COLO829 (cell line): Measurements from ENCODE around the gene ELK3.

ENCODE experiments used
- DNase-seq: peaks from one replicate; pipeline ENCODE4 v3.0.0; 2012; ENCODE audit warnings: low spot score

The ELK3 gene

DNA sequence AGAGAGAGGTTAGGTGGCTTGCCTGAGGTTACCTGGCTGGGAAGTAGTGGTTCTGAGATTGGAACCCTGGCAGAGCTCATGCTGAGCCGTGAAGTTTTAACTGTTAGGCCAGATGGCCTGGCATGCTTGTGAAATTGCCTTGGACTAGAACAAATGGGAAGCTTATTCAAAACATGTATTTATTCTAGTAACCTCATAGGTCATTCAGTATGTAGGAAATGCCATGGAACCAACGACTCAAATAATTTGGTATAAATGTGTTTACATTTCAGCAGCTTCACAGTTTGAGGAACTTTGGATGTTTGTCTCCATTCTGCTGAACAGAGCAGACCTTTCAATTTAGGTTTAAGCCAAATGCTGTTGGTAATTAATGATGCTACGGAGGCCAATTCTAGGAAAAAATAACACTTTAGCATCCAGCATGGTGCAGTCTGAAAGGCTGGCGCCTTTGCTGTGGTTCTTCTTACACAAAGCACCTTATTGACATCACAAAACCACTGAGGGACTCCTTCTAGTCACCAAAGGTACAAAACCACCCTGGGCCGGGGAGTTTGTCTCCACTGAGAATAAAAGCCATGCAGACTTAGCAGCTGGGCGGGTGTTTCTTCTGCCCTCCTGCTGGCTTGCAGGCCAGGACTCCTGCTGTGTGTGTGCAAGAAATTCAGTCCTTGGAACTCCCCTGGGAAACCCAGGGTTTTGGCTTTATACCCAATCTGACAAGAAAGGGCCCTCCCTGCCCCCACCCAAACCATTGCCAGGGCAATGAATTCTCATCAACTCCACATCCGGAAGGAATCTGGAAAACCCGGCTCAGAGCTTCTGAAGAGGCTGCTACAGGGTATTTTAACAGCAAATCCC lies 64.2 kb downstream of the ELK3 start:
- peak; percentile 7 for DNase-seq

- DNase-seq: no peak
Observed at GRCh38 chr12:96260231-96260630, 66.1 kb downstream of the ELK3 start.

GRCh38 chr12:96260644-96261043 lies 66.5 kb downstream of the ELK3 start:
- no peak for DNase-seq

DNA sequence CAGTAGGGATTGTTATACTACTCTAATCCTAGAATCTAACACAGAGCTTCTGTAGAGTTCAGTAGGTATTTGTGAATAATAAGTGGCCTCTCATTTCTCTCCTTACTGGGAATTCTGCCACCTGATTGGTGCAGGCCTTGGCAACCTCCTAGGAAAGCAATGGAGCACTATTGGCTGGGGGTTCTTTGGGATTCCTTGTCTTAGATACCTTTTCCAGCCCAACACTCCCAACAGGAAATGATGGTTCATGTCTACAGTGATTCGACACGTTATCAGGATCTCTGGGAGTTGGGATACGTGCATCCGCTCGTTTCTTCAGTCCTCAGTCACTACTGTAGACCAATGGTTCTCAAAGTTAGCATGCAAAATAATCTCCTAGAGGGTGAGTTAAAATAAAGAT lies 67.4 kb downstream of the ELK3 start:
- no peak for DNase-seq

- no peak for DNase-seq
Observed at GRCh38 chr12:96263449-96263902, 69.3 kb downstream of the ELK3 start.

- no peak for DNase-seq
Observed at GRCh38 chr12:96265400-96265799, 71.2 kb downstream of the ELK3 start.

DNA sequence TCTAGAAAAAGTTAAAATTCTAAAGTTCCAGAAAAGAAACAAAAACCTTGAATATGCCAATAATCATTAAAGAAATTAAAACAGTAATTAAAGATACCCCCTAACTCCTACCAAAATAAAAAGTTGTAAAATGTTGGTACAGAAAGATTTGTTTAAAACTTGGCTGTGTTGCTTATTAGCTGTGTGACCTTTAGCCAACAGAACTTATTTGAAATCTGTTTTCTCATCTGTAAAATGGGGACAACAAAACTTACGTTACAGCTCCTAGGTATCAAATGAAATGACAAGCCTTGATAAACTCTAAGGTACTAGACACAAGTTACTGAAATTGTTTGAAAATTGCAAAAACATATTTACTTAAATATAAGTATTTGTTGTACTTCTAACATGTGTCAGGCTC lies 71.7 kb downstream of the ELK3 start:
- no peak for DNase-seq

GRCh38 chr12:96266238-96266637 lies 72.1 kb downstream of the ELK3 start:
- no peak for DNase-seq

- DNase-seq: no peak
Observed at GRCh38 chr12:96271469-96272199, 77.5 kb downstream of the ELK3 start.

DNA sequence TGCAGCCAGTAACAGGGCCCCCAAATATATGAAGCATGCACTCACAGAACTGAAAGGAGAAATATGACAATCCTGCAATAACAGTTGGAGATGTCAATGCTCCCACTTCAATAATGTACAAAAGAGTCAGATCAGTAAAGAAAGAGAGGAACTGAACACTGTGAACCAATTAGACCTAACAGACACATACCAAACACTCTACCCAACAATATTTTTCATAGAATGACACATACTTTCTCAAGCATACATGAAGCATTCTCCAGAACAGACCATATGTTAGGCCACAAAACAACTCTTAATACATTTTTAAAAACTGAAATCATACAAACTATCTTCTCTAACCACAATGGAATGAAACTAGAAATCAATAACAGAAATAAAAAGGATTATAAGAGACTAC lies 80.2 kb downstream of the ELK3 start:
- DNase-seq: no peak

- DNase-seq: no peak
Observed at GRCh38 chr12:96285158-96285557, 91.0 kb downstream of the ELK3 start.

GRCh38 chr12:96289067-96289466 lies 94.9 kb downstream of the ELK3 start:
- no peak for DNase-seq

DNA sequence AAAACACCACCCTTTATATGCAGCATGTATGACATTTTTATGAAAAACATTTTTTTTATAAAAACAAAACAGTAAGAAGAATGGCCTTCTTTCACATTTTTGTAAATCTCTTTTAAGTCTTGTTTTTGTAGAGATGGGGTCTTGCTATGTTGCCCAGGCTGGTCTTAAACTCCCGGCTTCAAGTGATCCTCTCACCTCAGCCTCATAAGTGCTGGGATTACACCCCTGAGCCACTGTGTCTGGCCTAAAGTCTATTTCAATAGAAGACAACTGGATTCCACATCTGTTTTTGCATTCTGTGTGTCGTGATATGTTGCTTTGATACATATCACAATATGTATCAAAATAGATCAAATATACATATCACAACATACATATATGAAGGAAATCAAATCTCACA lies 98.9 kb downstream of the ELK3 start:
- no peak for DNase-seq

DNA sequence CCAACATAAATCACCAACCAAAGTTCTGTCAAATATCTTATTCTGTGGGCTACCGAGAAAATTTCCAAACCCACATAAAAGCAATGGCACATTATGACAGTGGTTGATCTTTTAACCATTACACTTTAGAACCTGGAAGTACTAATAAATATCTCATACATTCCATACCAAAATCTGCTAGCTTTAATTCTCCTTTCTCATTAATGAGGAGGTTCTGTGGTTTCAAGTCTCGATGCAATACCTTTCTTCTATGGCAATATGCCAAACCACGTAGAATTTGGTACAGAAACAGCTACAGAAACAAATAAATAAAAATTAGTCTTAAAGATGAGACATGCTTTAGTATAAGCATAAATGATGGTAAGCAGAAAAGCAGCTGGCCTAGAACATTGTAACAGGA lies 100.7 kb downstream of the ELK3 start:
- DNase-seq: no peak

GRCh38 chr12:96295532-96296160 lies 101.5 kb downstream of the ELK3 start:
- no peak for DNase-seq

DNA sequence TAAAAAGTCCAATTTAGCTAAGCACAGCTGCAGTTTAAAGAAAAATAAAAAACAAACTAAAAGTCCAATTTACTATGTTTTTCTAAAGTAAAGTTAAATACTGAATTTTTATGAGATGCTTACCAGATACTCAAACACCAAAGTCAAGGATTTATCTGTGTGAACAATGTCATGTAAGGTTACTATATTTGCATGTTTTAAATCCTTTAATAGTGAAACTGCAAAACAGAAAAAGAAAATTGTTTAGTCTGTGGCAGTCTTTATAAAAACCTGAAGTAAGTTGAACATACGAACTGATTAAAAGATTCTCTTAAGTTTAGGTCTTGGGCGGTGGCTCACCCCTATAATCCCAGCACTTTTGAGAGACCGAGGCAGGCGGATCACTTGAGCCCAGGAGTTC lies 103.3 kb downstream of the ELK3 start:
- DNase-seq: no peak

GRCh38 chr12:96300064-96300463 lies 105.9 kb downstream of the ELK3 start:
- no peak for DNase-seq

- DNase-seq: no peak
Observed at GRCh38 chr12:96301732-96302131, 107.6 kb downstream of the ELK3 start.

- DNase-seq: no peak
Observed at GRCh38 chr12:96302687-96303310, 108.6 kb downstream of the ELK3 start.

- no peak for DNase-seq
Observed at GRCh38 chr12:96303653-96304052, 109.5 kb downstream of the ELK3 start.

DNA sequence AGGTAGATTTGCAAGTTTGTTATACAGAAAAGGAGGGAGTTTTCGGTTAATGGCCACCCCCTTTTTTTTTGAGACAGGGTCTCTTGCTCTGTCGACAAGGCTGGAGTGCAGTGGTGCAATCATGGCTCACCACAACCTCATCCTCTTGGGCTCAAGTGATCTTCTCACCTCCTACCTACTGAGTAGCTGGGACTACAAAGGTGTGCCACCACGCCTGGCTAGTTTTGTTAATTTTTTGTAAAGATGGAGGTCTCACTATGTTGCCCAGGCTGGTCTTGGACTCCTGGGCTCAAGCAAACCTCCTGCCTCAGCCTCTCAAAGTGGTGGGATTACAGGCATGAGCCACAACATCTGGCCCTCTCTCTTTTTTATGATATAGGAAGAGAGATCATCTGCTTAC lies 111.5 kb downstream of the ELK3 start:
- DNase-seq: no peak

- DNase-seq: no peak
Observed at GRCh38 chr12:96308881-96309280, 114.7 kb downstream of the ELK3 start.

DNA sequence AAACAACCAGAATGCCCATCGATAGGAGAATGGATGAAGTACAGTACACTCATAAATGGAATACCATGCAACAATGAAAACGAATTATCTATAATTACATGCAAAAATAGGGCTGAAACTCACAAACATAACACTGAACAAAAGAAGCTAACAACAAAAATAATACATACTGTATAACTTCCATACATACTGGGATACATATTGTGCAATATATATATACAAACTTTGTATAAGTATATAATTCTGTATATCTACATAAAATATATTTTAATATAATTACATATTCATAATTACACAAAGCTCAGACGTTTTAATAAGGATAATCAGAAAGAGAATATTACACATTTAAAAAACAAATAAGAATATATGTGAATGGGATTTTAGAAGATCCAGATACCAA lies 115.9 kb downstream of the ELK3 start:
- no peak for DNase-seq
